Ammon's horn (tissue), 1 donor: ENCODE results near the gene ZNF428.
"Not testable (repeated sequence)": the region's sequence is repeated elsewhere in the genome, so short reads cannot be mapped to it uniquely, and the experiment has no call there.

Experiments
- DNase-seq: peaks from one replicate; pipeline ENCODE4 v3.0.0-alpha.2; 2016; ENCODE audit warnings: low spot score

Gene ZNF428, protein sequence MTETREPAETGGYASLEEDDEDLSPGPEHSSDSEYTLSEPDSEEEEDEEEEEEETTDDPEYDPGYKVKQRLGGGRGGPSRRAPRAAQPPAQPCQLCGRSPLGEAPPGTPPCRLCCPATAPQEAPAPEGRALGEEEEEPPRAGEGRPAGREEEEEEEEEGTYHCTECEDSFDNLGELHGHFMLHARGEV

DNA sequence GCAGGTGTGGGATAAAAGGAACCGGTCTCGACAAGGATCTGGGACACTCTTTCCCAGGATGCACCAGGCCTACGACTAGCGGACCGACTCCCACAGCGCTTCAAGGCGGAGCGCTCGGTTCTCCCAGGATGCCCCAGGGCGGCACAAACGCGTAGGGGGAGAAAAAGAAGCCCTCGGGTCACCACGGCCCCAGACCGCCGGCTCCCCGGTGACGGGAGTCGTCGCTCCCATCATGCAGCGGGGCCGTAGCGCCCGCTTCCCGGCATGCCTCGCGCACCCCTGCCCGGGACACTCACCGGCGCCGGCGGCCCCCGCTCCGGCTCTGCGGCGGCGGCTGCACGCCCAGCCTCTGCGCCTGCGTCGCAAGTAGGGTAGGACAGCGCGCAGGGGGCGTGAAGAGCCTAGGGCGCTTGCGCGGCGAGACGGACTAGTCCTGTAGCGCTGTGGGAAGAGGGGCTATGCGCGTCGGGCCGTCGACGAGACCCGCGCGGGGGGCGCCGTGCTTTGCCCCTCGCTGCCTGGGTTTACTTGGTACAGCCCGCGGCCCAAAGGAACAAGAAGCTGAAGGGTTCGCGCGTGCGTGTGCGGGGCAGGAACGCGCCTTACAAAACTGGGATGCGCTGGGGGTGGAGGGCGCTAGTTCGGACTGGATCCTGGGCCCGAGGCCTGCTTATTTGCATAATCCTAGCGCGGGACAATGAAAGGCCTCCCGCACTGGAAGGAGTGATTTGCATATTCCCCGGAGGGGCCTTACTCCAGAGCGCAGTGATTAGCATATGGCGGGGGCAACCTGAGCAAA, at the start of gene ZNF428:
ZNF428 (minus strand) TSS at position 368 of the 799 bp plus-strand sequence. CDS start 5,325 bp downstream, outside the sequence.
- peak; percentile 94 for DNase-seq

GRCh38 chr19:43668406-43669109, 49.1 kb upstream of the ZNF428 start:
- peak; percentile 99 for DNase-seq

GRCh38 chr19:43667876-43668405, 48.5 kb upstream of the ZNF428 start:
- DNase-seq: no peak

- DNase-seq: peak; percentile 38
These were observed 47.9 kb upstream of the ZNF428 start for GRCh38 chr19:43667126-43667875.

- DNase-seq: peak; percentile 36
These were observed 44.6 kb upstream of the ZNF428 start for GRCh38 chr19:43664018-43664417.

DNA sequence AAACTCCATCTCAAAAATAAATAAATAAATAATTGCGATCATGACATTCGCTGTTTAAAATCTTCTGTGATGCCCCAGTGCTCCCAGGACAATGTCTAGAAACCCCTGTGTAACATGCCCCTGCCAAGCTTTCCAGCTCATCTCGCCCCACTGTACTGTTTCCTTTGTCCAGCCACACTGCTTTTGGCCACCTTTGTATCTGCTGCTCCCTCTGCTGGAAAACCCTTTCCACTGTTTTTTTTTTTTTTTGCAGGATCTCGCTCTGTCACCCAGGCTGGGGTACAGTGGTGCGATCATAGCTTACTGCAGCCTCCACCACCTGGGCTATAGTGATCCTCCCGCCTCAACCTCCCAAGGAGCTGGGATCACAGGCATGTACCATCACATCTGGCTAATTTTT, 43.1 kb upstream of the ZNF428 start:
- no peak for DNase-seq

GRCh38 chr19:43660971-43661360, 41.5 kb upstream of the ZNF428 start:
- DNase-seq: no peak

DNA sequence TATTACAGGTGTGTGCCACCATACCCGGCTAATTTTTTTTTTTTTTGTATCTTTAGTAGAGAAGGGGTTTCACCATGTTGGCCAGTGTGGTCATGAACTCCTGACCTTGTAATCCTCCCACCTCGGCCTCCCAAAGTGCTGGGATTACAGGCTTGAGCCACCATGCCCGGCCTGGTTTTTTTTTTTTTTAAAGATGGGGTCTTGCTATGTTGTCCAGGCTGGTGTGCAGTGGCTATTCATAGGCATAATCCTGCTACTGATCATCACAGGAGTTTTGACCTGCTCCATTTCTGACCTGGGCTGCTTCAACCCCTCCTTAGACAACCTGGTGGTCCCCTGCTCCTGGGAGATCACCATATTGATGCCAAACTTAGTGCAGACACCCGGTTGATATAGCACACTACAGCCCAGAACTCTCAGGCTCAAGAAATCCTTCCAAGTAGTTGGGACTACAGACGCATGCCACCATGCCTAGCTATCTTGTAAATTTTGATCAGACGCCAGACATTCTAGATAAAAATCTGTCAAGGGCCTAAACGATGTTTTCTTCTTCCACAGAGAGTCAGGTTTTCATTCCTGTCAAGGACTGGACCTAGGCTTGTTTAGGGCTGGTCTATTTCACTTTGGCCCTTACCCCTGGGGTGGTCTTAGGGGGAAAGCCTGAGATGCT, 41.0 kb upstream of the ZNF428 start:
- DNase-seq: no peak

- no peak for DNase-seq
These were observed 39.1 kb upstream of the ZNF428 start for GRCh38 chr19:43658494-43658893.

DNA sequence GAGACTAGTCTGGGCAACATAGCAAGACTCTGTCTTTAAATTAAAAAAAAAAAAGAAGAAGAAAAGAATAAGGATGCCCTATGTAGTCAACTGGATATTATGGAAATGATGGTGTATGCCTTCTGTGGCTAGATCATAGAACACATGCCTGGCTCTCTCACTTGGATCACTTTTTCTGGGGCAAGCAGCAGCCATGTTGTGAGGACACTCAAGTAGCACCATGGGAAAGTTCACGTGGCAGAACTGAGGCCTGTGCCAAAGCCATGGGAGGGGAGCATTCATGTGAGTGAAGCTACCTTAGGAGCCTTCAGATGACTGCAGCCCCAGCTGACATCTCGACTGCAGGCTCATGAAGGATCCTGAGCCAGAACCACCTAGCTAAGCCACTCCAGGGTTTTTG, 38.6 kb upstream of the ZNF428 start:
- DNase-seq: no peak

GRCh38 chr19:43656436-43656835, 37.0 kb upstream of the ZNF428 start:
- DNase-seq: no peak

DNA sequence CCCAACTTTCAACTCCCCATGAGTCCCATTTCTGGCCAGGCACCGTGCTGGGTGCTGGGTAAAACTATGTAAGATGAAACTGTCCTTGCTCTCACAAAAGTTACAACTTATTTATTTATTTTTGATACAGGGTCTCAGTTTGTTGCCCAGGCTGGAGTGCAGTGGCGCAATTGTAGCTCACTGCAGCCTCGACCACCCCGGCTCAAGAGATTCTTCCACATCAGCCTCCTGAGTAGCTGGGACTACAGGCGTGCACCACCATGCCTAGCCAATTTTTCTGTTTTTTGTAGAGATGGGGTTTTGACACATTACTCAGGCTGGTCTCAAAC, 33.1 kb upstream of the ZNF428 start:
- no peak for DNase-seq

- peak; percentile 86 for DNase-seq
These were observed 32.5 kb upstream of the ZNF428 start for GRCh38 chr19:43651758-43652545.

DNA sequence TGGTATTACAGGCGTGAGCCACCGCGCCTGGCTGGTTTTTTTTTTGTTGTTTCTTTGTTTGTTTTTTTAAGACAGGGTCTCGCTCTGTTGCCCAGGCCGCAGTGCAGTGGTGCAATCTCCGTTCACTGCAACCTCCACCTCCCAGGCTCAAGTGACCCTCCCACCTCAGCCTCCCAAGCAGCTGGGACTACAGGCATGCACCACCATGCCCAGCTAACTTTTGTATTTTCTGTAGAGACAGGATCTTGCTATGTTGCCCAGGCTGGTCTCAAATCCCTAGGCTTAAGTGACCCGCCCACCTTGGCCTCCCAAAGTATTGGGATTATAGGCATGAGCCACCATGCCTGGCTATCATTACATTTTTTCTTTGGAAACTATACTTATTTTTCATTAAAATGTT, 30.8 kb upstream of the ZNF428 start:
- DNase-seq: not testable (repeated sequence)

DNA sequence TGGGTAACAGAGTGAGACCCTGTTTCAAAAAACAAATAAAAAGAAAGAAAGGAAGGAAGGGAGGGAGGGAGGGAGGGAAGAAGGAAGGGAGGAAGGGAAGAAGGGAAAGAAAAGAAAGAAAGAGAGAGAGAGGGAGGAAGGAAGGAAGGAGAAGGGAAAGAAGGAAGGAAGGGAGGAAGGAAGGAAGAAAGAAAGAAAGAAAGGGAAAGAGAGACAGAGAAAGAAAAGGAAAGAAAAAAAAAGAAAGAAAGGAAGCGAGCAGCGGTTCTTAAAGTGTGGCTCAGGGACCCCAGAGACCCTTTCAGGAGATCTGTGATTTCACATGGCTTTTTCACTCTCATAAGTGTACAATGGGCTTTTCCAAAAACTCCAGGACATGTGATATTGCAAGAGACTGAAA, 30.1 kb upstream of the ZNF428 start:
- no peak for DNase-seq

DNA sequence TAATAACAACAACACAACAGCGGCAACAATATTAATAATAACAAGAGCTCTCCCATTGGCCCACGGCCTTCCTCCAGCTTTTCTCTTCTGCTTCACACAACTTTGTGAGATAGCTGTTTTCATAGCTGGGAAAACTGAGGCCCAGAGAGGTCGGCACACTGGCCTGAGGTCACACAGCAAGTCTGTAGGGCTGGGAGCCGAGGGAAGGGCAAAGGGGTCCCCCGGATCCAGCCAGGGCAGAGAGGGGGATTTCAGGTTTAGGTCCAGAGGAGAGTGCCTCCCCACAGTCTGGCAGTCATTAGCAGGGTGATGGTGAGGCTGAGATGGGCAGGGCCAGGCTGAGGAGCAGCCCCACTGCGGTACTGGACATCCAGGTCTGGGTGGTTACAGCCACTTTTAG, 29.2 kb upstream of the ZNF428 start:
- no peak for DNase-seq

DNA sequence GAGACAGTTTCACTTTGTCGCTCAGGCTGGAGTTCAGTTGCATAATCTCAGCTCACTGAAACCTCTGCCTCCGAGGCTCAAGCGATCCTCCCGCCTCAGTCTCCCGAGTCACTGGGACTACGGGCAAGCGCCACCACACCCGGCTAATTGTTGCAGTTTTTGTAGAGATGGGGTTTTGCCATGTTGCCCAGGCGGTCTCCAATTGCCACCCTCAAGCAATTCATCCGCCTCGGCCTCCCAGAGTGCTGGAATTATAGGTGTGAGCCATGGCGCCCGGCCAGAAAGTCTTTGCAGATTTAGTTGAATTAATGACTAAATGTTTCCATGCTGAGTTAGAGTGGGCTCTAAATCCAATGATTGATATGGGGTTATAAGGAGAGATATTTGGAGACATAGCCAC, 24.8 kb upstream of the ZNF428 start:
- no peak for DNase-seq

DNA sequence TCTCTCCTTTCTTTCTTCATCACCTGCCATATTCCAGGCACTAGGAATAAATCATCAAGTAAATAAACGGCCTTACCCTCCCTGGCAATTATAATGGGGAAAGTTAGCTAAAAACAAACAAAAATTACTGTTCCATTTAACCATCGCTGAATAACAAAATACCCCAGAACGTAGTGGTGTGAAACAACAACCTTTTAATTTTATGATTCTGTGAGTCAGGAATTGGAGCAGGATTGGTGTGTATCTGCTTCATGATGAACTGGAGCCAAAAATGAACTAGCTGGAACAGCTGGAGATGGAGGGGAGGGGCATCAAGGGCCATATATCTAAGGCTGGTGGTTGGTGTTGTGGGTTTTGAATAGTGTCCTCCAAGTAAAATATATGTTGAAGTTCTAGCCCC, 23.9 kb upstream of the ZNF428 start:
- DNase-seq: no peak

GRCh38 chr19:43642531-43642930, 23.1 kb upstream of the ZNF428 start:
- no peak for DNase-seq

- DNase-seq: no peak
These were observed 21.9 kb upstream of the ZNF428 start for GRCh38 chr19:43641333-43641732.

DNA sequence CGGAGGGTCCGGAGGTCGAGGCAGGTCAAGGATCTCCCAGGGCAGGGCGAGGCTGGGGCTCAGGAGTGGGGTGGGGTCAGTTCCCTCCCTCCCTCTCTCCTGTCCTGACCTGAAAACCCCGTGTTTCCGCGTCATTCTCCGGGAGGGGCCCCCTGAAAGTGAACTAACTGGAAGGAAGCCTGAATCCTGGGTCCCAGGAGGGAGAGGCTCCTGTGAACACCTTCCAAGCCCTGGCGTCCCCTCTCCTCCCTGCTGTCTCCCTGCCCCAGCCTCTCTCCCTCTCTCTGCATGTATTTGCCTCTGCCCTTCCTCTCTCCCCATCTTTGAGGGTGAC, 21.0 kb upstream of the ZNF428 start:
- no peak for DNase-seq
